ENCODE data around the gene ZNF106.

The ZNF106 gene

GRCh38 chr15:42482701-42483100 lies 8.2 kb downstream of the ZNF106 start:
- DNase-seq (ENCODE audit: low read depth in 2 of 2, low spot score in 1 of 2): no peak

- no peak for DNase-seq (ENCODE audit: low read depth in 2 of 2, low spot score in 1 of 2)
Measured at GRCh38 chr15:42474827-42475226, 16.1 kb downstream of the ZNF106 start.

- DNase-seq (ENCODE audit: low read depth in 2 of 2, low spot score in 1 of 2): no peak
Measured at GRCh38 chr15:42471002-42471401, 19.9 kb downstream of the ZNF106 start.

- no peak for DNase-seq (ENCODE audit: low read depth in 2 of 2, low spot score in 1 of 2)
Measured at GRCh38 chr15:42465520-42466259, 25.3 kb downstream of the ZNF106 start.

GRCh38 chr15:42461261-42461660 lies 29.7 kb downstream of the ZNF106 start:
- no peak for DNase-seq (ENCODE audit: low read depth in 2 of 2, low spot score in 1 of 2)

GRCh38 chr15:42457445-42458442 lies 33.2 kb downstream of the ZNF106 start:
- DNase-seq (ENCODE audit: low read depth in 2 of 2, low spot score in 1 of 2): no peak

- DNase-seq (ENCODE audit: low read depth in 2 of 2, low spot score in 1 of 2): no peak
Measured at GRCh38 chr15:42456971-42457370, 34.0 kb downstream of the ZNF106 start.

- DNase-seq (ENCODE audit: low read depth in 2 of 2, low spot score in 1 of 2): no peak
Measured at GRCh38 chr15:42456531-42456930, 34.4 kb downstream of the ZNF106 start.

- no peak for DNase-seq (ENCODE audit: low read depth in 2 of 2, low spot score in 1 of 2)
Measured at GRCh38 chr15:42453826-42454225, 37.1 kb downstream of the ZNF106 start.

- no peak for DNase-seq (ENCODE audit: low read depth in 2 of 2, low spot score in 1 of 2)
Measured at GRCh38 chr15:42450425-42450790, 40.5 kb downstream of the ZNF106 start.

- no peak for DNase-seq (ENCODE audit: low read depth in 2 of 2, low spot score in 1 of 2)
Measured at GRCh38 chr15:42449770-42450424, 41.0 kb downstream of the ZNF106 start.

- DNase-seq (ENCODE audit: low read depth in 2 of 2, low spot score in 1 of 2): no peak
Measured at GRCh38 chr15:42448281-42448680, 42.7 kb downstream of the ZNF106 start.

- DNase-seq (ENCODE audit: low read depth in 2 of 2, low spot score in 1 of 2): no peak
Measured at GRCh38 chr15:42447599-42447998, 43.3 kb downstream of the ZNF106 start.

GRCh38 chr15:42445551-42445950 lies 45.4 kb downstream of the ZNF106 start:
- DNase-seq (ENCODE audit: low read depth in 2 of 2, low spot score in 1 of 2): no peak

GRCh38 chr15:42444415-42445063 lies 46.4 kb downstream of the ZNF106 start:
- DNase-seq (ENCODE audit: low read depth in 2 of 2, low spot score in 1 of 2): no peak

GRCh38 chr15:42427429-42428223 lies 63.3 kb downstream of the ZNF106 start:
- DNase-seq (ENCODE audit: low read depth in 2 of 2, low spot score in 1 of 2): no peak

GRCh38 chr15:42421376-42421775 lies 69.6 kb downstream of the ZNF106 start:
- DNase-seq (ENCODE audit: low read depth in 2 of 2, low spot score in 1 of 2): no peak

- DNase-seq (ENCODE audit: low read depth in 2 of 2, low spot score in 1 of 2): no peak
Measured at GRCh38 chr15:42419369-42419768, 71.6 kb downstream of the ZNF106 start.

GRCh38 chr15:42413920-42414319 lies 77.0 kb downstream of the ZNF106 start:
- DNase-seq (ENCODE audit: low read depth in 2 of 2, low spot score in 1 of 2): no peak

GRCh38 chr15:42411884-42412283 lies 79.1 kb downstream of the ZNF106 start:
- DNase-seq (ENCODE audit: low read depth in 2 of 2, low spot score in 1 of 2): no peak

All from stimulated activated CD8-positive, alpha-beta memory T cell treated with anti-CD3 and anti-CD28 coated beads, Interleukin-4, amount 100 ng/mL, for 4 hours (primary cell).